Ramos (cell line): ENCODE measurements around the gene NDUFV3.
"Not testable (repeated sequence)": the region's sequence is repeated elsewhere in the genome, so short reads cannot be mapped to it uniquely, and the experiment has no call there.

Experiments used
- in situ Hi-C: fragments of 300-500 bp; cut with MboI; formaldehyde crosslinking; loops from one replicate; pipeline ENCODE4 v1.14.3; 2022; ENCODE audit warnings: low sequenced_read_pairs; ENCODE audit not compliant: unreplicated experiment

NDUFV3 gene

DNA sequence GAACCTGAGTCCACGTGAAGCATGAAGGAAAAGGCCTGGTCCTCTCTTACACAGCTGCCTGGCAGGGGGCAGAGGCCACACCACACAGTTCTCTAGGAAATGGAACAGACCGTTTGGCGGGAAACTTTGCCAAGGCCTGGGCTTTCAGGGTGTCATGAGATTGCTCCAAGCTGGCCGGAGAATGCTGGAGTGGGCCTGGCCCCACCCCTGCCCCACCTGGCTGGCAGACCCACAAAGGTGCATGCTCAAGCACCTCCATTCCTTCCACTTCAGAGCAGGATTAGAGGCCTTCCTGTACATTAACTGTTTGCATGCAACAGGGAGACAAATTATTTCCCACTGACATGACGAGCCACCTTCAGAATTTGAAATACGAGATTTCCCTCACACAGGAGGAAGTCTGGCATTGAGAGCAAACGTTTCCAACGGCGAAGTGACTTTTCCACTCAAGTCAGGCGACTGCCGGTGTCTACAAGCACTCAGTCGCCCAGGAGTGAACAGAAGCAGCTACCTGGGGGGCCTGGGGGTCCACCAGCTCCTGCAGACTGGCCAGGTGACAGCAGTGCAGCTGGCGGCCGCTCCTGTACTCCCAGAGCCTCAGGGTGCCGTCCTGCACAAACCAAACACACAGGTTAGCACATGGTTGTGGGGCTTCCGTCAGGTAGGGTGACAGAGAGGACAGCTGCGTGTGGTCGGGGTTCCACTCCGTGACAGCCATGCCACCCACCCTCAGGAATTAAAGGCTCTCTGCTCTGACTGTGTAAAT lies 37.8 kb upstream of the NDUFV3 start:
- in situ Hi-C loops, result loop anchor here (5.0 kb wide), 1 partner anchor 33 kb away; no protein-coding TSS in a partner anchor

DNA sequence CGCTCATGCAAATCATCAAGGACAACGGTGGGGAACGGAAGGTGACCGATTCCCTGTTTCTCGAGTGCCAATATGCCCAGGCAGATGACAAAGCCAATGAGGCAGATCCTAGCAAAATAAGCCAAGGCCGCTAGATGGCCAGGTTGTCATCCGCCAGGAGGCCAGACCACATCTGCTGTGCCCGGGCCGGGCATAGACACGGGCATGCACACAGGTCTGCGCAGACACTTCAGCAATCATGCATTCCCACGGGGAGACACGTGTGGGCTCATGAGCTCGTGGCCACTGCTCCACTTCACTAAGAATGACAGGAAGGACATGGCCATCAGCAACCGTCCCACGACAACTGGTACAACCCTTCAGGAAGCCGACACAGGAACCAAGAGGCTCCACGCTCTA lies 37.2 kb upstream of the NDUFV3 start:
- in situ Hi-C loops, result loop anchor here (5.0 kb wide), 1 partner anchor 34 kb away; no protein-coding TSS in a partner anchor

DNA sequence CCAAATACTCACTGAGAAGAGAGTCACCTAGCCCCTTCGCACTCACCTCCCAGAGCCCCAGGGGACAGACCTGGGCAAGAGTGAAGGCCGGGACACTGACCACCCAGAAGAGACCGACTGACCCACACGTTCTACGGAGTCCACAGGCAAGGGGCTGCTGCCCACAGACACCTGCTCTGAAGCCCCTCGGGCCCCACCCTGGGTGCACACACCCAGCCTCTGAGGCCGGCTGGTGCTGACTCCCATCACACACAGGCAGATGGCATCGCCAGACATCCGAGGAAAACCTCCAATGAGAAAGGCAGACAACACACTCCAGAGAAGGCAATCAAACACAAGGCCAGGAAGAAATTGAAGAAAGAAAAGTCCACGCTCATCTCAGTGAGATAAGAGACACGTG lies 35.9 kb upstream of the NDUFV3 start:
- in situ Hi-C loops, result loop anchor here (5.0 kb wide), 1 partner anchor 35 kb away; no protein-coding TSS in a partner anchor

DNA sequence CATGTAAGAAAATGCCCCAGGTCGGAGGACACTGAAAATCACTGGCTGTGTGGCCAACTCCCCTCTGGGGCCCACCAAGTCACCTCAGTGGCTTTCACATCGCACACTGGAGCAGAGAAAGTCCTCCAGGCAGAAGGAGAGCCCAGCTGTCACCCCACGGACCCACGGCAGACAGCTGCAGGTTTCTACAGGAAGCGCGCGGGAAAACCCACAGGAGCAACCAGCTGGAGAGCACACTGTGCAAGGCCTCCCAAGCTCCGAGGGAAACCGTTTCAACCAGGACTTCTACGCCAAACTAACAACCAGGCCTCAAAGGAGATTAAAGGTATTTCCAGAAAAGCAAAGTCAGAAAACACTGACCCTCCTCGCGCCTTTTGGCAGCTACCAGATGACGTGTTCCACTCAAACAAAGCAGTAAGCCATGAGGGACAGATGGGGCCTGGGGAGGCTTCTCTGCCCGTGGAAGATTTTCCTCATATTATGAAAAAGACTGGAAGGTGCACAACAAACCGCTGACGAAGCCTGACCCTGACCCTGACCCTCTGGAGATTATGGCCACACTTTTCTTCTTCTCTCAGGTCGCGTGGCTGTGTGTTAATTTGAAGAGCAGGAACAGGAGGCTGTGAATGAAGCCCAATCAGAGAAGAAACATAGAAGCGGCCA lies 34.8 kb upstream of the NDUFV3 start:
- in situ Hi-C loops, result loop anchor here (5.0 kb wide), 1 partner anchor 36 kb away; no protein-coding TSS in a partner anchor

DNA sequence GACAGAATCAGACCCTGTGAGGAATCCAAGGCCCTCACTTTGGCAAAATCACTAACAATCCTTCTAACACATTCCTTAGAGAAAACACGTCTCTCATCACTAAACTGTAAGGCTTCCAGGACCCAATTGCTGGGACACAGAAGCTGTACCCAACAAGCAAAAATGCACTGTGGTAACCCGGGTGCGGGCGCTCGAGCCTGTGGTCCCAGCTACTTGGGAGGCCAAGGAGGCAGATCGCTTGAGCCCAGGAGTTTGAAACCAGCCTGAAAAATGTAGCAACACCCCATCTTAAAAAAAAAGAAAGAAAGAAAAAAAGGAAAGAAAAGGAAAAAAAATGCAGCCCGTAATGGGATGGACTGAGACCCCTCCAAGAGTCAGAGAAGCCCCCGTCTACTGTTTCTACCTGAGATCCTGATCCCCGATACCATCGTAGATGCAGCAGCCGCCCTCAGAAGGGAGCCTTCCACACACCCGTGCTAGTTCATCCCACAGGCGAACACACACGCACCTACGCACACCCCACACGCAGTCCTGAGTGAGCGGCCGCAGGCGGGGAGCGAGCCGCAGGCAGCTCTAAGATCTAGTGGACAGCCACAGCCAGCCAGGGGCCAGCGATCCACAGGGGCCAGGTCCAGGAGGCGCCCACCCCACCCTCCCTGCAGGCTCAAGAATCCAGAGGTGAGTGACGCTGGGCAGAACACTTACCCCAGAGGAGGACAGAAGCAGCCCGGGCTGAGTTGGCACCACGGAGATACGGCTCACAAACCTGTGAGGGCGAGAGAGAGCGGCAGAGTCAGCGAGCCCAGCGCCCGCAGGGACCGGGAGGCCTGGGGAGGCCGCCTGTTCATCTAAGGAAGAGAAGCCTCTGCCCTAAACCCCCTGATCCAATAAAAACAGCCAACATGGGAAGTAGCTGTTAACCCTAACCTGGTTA lies 33.9 kb upstream of the NDUFV3 start:
- in situ Hi-C loops, result loop anchor here (5.0 kb wide), 1 partner anchor 37 kb away; no protein-coding TSS in a partner anchor

DNA sequence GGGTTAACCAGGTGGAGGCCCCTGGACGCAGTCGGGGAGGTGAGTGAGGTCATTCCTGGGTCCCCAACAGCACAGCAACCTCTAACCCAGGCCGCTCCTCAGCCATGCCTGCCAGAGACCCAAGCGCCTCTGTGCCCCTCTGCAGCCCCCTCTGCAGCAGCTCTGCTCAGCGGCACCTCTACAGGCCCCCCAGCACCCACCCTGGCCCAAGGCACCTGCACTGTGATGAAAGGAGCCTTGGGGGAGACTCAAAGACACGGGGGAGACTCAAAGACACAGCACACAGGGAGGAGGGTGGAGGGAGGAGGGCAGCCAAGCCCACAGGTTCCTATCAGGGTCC lies 33.2 kb upstream of the NDUFV3 start:
- in situ Hi-C loops, result loop anchor here (5.0 kb wide), 1 partner anchor 38 kb away; no protein-coding TSS in a partner anchor

DNA sequence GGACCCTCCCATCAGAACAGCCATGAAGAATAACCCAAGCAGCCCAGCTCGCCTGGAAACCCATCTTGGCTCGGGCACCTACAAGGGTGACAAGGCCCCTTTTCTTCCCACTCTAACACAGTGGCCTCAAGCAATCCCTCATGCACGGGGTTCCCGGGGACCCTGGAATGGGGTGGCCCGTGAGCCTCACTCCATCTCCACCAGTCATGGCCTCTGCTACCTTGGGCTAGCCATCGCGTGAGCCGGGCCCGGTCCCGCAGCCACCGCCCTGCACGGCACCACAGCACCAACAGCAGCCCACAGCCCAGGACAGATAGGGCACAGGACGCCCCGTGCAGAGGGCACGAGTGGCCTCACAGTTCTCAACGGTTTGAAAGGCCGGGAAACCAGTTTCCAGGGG lies 32.8 kb upstream of the NDUFV3 start:
- in situ Hi-C loops, result no loop called here

DNA sequence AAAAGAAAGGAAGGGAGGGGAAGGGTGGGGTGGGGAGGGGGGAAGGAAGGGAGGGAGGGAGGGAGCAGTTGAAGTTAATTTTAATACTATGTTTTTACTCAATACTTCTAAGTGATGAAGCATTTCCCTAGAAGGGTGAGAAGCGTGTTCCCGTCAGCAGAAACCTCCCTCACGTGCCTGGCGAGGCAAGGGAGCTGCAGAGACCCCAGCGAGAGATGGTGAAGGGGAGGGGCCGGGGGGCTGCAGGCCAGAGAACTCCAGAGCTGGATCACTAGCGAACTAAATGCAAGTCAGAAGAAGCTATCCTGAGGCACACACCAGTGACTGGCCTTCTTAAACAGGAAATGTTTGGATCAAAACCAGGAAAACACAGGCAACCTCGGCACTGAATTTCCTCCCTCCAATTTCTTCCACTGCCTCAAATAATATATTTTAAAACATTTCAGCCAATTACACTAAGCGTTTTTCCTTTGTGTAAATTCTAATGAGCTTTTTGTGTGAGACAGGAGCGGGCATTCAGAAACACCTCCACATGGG lies 31.7 kb upstream of the NDUFV3 start:
- in situ Hi-C loops, result no loop called here

DNA sequence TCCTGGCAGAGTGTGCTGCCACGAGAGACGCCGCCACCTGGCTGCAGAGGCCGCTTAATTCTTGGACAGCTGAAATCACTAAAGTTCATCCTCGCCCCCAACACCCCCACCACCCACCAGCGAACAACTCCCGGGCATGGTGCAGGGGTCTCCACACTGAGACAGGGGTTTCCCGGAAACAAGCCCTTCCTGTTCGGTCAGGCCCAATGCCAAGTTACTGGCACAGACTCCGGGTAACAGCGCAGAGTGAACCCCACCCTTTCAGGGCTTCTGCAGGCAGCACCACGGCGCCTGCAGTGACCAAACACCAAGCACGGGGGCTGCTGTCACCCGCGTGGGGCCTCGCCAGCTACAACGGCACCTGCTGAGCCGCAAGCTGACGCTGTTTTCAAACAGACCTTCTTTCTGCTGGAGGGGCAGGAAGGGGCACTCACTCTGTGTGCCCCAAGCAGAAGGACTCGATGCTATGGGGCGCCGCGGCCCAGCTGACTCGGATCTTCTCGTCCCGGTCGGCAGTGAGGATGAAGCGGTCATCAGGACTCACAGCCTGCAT lies 31.2 kb upstream of the NDUFV3 start:
- in situ Hi-C loops, result no loop called here

DNA sequence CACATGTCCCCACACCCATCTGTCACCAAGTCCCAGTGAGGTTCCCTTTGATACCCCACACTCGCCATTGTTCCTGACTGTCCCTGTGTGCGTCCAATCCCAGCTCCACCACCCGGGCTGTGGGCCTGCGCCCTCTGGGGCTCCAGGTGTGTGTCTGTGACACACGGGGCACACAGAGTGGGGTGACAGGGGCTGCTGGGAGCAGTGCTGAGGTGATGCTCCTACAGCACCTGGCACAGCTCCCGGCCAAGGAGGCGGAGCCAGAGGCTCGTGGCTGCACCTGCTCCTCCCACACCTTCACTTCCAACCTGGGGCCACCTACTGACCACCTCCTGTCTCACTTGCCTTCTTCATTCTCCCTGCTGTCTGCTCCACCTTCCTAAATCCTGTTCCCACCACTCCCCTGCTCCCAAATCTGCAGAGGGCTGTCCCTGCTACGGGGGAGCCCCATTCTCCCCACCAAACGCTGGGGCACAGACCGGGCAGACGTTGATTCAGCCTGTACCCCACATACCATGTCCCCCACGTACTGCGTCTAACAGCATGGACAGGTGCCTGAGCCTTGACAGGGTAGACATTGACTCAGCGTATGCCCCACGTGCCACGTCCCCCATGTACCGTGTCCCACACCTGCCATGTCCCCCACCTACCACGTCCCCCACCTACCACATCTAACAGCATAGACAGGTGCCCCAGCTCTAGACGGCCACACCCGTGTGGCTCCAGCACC lies 30.2 kb upstream of the NDUFV3 start:
- in situ Hi-C loops, result no loop called here

DNA sequence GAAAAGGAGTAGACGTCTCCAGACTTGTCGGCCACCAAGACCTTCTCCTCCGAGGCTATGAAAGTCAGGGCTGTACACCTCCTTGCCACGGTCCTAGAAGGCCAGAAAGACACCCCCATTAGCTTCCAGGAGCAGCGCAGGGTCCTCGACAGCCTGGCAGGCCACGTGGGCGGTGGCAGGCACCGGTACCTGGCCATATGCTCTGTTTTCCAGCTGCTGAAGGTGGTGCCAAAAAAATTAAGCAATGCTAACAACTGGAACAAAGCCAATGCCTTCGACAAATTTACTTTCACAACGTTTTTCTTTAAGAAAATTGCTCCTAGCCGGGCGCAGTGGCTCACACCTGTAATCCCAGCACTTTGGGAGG lies 29.6 kb upstream of the NDUFV3 start:
- in situ Hi-C loops, result no loop called here

DNA sequence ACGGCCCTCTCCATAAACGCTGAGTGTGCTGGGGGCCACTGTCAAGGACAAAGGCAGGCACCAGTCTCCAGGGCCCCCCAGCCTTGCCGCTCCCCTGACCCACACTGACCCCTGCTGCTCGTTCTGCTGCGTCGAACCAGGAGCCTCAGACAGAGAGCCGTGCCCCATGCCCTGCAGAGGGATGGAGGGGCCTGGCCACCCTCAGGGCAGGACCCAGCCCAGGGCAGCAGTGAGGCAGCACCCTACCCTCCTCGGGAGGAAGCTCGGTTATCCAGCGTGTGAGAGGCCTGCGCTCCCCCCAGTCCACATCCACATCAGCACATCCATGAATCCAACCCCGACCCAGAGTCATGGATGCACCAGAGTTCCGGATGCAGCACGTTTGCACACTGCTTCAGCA lies 28.8 kb upstream of the NDUFV3 start:
- in situ Hi-C loops, result no loop called here

DNA sequence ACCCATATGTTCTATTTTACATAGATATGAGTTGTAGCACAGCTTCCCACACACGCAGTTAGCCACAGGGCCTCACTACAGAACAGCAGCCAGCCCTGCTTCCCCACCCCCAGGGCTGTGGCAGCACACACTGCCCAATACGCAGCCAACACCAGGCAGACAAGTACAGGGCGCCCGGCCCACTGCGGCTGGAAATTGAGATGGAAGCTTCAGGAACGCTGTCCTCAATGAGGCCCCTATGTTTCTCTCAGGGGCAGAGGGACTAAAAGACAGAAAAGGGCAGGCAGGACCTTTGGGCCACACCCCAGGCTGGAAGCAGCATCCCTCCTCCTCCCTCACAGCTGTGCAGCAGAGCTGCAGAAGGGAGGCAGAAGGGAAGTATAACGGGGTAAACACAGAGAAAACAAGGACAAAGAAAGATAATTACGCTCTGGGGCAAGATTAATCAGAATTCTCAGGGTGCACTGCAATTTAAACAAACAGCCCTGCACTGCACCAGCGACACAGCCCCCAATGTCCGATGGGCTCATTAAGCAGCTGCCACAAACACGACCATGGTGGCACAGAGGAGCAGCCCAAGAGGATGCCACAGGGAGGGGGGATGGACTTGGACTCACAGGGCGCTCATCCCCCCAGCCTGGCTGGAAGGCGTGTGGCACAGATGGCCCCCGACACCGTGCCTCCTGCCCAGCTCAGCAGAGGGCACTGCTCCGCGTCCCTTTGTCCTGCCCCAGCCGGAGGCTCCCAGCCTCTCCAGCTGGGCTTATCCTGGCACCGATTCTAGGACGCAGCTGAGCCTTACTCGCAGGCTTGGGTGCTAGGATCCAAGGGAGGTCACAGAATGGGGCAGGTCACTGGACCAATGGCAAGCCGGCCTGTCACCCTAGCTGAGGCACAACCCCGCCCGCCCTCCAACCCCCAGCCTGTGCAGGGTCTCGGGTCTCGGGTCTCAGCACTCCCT lies 28.0 kb upstream of the NDUFV3 start:
- in situ Hi-C loops, result no loop called here

DNA sequence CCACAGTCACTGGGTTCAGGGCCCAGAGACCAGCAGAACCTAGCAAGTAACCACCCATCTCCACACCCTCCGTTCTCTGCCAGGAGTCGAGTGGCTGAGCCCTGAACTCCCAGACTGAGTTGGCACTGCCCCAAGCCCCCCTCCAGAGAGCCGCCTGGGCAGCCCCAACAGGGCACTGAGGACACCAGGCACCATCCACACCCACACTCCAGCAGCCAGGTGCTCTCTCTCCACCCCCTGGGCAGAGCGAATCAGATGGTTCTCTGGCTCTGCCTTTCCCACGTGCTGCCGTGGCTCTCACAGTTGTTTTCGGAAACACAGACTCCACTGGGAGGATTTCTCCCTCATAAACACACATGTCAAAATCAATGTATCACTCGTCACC lies 27.3 kb upstream of the NDUFV3 start:
- in situ Hi-C loops, result no loop called here

DNA sequence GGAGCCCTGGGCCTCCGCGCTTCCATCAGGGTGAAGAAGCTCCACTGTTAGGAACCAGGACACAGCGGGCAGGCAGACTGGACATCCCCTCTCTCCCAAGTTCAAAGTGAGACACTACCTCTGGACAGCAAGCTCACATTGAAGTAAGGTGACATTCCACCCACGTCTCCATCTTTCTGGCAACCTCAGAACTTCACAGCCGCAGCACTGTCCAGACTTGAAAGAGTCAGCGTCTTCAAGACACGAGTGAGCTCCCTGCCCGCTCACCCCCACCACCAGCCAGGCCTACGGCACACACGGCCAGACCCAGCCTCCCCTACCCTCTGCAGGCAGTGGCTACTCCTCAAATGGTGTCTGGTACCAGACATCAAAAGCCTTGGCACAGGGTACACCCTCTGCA lies 24.9 kb upstream of the NDUFV3 start:
- in situ Hi-C loops, result no loop called here

DNA sequence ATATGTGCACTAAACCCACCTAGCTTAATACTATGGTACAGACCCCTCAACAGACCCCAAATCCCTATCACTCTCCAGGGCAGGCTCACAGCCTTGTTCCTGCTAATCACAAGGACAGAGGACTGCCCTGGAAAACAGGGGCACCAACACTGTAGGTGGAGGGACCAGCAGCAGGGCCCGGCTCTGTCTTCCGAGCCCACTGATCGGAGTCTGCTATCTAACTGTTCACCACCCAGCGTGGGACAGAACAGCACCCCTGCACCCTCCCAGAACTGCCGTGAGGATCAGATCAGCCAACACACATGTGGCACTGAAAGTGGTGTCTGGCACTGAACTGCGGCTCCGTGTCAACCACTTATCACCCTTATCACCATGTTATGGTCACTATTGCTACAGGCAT lies 20.0 kb upstream of the NDUFV3 start:
- in situ Hi-C loops, result no loop called here

DNA sequence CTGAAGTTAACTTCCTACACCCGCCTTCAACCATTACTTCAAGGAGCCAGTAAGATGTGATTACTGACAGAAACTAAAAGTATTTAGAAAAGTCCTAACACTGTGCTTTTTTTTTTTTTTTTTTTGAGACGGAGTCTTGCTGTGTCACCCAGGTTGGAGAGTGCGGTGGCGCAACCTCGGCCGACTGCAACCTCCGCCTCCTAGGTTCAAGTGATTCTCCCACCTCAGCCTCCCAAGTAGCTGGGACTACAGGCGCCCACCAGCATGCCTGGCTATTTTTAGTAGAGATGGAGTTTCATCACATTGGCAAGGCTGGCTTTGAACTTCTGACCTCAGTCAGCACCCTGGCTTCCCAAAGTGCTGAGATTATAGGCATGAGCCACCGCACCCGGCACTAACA lies 17.3 kb upstream of the NDUFV3 start:
- in situ Hi-C loops, result not testable (repeated sequence)

DNA sequence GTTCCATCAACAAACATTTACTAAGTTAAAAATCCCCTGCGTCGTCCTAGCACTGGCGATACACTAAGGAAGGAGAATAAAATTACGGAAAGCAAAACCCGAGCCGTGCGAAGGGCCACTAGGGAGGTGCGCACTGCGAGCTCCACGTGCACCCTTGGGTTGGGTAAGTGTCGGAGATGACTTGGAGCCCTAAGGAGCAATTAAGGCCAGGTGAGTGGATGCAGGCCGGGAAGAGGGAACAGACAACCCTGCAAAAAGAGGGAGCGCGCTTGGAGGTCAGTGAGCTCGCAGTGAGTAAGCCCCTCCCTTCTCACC lies 14.5 kb upstream of the NDUFV3 start:
- in situ Hi-C loops, result no loop called here
